Stimulated activated CD4-positive, alpha-beta T cell treated with anti-CD3 and anti-CD28 coated beads, Interleukin-4, amount 100 ng/mL, for 24 hours (primary cell): ENCODE data around the gene PMEL.
"Not testable (repeated sequence)": the region's sequence is repeated elsewhere in the genome, so short reads cannot be mapped to it uniquely, and the experiment has no call there.

Experiments
- DNase-seq: peaks from one replicate; pipeline ENCODE4 v3.0.0-alpha.2; 2020

Gene PMEL

GRCh38 chr12:55965941-55966407, at the start of gene PMEL:
TSS of gene PMEL (minus strand) at chr12:55966042. CDS start at chr12:55966011, 31 bp downstream.
- DNase-seq = no peak

- no peak for DNase-seq
Measured at GRCh38 chr12:56014205-56014604, 48.4 kb upstream of the PMEL start.

- no peak for DNase-seq
Measured at GRCh38 chr12:56013482-56013881, 47.6 kb upstream of the PMEL start.

- DNase-seq = no peak
Measured at GRCh38 chr12:56011509-56012090, 45.8 kb upstream of the PMEL start.

- DNase-seq = no peak
Measured at GRCh38 chr12:56010111-56010570, 44.3 kb upstream of the PMEL start.

GRCh38 chr12:56007564-56008559, 42.0 kb upstream of the PMEL start:
- peak; percentile 66 for DNase-seq

GRCh38 chr12:56004211-56004610, 38.4 kb upstream of the PMEL start:
- no peak for DNase-seq

- not testable (repeated sequence) for DNase-seq
Measured at GRCh38 chr12:56003376-56003775, 37.5 kb upstream of the PMEL start.

- no peak for DNase-seq
Measured at GRCh38 chr12:56001487-56002100, 35.8 kb upstream of the PMEL start.

- DNase-seq = not testable (repeated sequence)
Measured at GRCh38 chr12:55999999-56000540, 34.2 kb upstream of the PMEL start.

GRCh38 chr12:55999522-55999921, 33.7 kb upstream of the PMEL start:
- not testable (repeated sequence) for DNase-seq

GRCh38 chr12:55997535-55997859, 31.7 kb upstream of the PMEL start:
- DNase-seq = no peak

GRCh38 chr12:55996715-55997534, 31.1 kb upstream of the PMEL start, which contains the start of gene SUOX:
TSS of gene SUOX (plus strand) at chr12:55997276. CDS start at chr12:56002222, 4,946 bp downstream.
- peak; percentile 28 for DNase-seq

GRCh38 chr12:55996201-55996714, 30.4 kb upstream of the PMEL start:
- peak; percentile 74 for DNase-seq

GRCh38 chr12:55995366-55995765, 29.5 kb upstream of the PMEL start:
- DNase-seq = no peak

GRCh38 chr12:55993230-55993853, 27.5 kb upstream of the PMEL start:
- no peak for DNase-seq

- DNase-seq = no peak
Measured at GRCh38 chr12:55991110-55991509, 25.3 kb upstream of the PMEL start.

- not testable (repeated sequence) for DNase-seq
Measured at GRCh38 chr12:55985976-55986375, 20.1 kb upstream of the PMEL start.

- no peak for DNase-seq
Measured at GRCh38 chr12:55985341-55985740, 19.5 kb upstream of the PMEL start.

- DNase-seq = no peak
Measured at GRCh38 chr12:55984861-55985260, 19.0 kb upstream of the PMEL start.

GRCh38 chr12:55983232-55983842, 17.5 kb upstream of the PMEL start:
- DNase-seq = no peak
